ENCODE measurements around the gene PYHIN1.
A peak's percentile ranks its signal among the peaks of the same experiment; 100 is the strongest.
"Not testable (repeated sequence)": the region's sequence is repeated elsewhere in the genome, so short reads cannot be mapped to it uniquely, and the experiment has no call there.

Gene PYHIN1

GRCh38 chr1:158978730-158979129 is 47.4 kb downstream of the PYHIN1 start:
- DNase-seq (ENCODE audit: low read depth in 3 of 3, low spot score in 1 of 3) = no peak

- DNase-seq (ENCODE audit: low read depth in 3 of 3, low spot score in 1 of 3) = no peak
Measured at GRCh38 chr1:158979229-158979628, 47.9 kb downstream of the PYHIN1 start.

- no peak for DNase-seq (ENCODE audit: low read depth in 3 of 3, low spot score in 1 of 3)
Measured at GRCh38 chr1:158983235-158983634, 51.9 kb downstream of the PYHIN1 start.

GRCh38 chr1:158984386-158984785 is 53.0 kb downstream of the PYHIN1 start:
- no peak for DNase-seq (ENCODE audit: low read depth in 3 of 3, low spot score in 1 of 3)

- no peak for DNase-seq (ENCODE audit: low read depth in 3 of 3, low spot score in 1 of 3)
Measured at GRCh38 chr1:158989424-158989823, 58.1 kb downstream of the PYHIN1 start.

- DNase-seq (ENCODE audit: low read depth in 3 of 3, low spot score in 1 of 3) = no peak
Measured at GRCh38 chr1:158992787-158993312, 61.5 kb downstream of the PYHIN1 start.

GRCh38 chr1:158996998-158997397 is 65.6 kb downstream of the PYHIN1 start:
- no peak for DNase-seq (ENCODE audit: low read depth in 3 of 3, low spot score in 1 of 3)

- DNase-seq (ENCODE audit: low read depth in 3 of 3, low spot score in 1 of 3) = no peak
Measured at GRCh38 chr1:158998037-158998780, 66.9 kb downstream of the PYHIN1 start.

- DNase-seq (ENCODE audit: low read depth in 3 of 3, low spot score in 1 of 3) = peak in 1 of 3 donors; percentile 16
Measured at GRCh38 chr1:158998781-158999161, 67.4 kb downstream of the PYHIN1 start.

- DNase-seq (ENCODE audit: low read depth in 3 of 3, low spot score in 1 of 3) = no peak
Measured at GRCh38 chr1:158999316-159000069, 68.1 kb downstream of the PYHIN1 start.

GRCh38 chr1:159000070-159000409 is 68.7 kb downstream of the PYHIN1 start:
- no peak for DNase-seq (ENCODE audit: low read depth in 3 of 3, low spot score in 1 of 3)

- DNase-seq (ENCODE audit: low read depth in 3 of 3, low spot score in 1 of 3) = no peak
Measured at GRCh38 chr1:159000625-159001024, 69.3 kb downstream of the PYHIN1 start.

- DNase-seq (ENCODE audit: low read depth in 3 of 3, low spot score in 1 of 3) = no peak
Measured at GRCh38 chr1:159005161-159005560, 73.8 kb downstream of the PYHIN1 start.

- no peak for DNase-seq (ENCODE audit: low read depth in 3 of 3, low spot score in 1 of 3)
Measured at GRCh38 chr1:159005676-159006075, 74.3 kb downstream of the PYHIN1 start.

- DNase-seq (ENCODE audit: low read depth in 3 of 3, low spot score in 1 of 3) = not testable (repeated sequence)
Measured at GRCh38 chr1:159006210-159006807, 75.0 kb downstream of the PYHIN1 start.

- DNase-seq (ENCODE audit: low read depth in 3 of 3, low spot score in 1 of 3) = no peak
Measured at GRCh38 chr1:159007726-159008125, 76.4 kb downstream of the PYHIN1 start.

GRCh38 chr1:159008744-159009188 is 77.4 kb downstream of the PYHIN1 start:
- DNase-seq (ENCODE audit: low read depth in 3 of 3, low spot score in 1 of 3) = peak in 1 of 3 donors; percentile 26

GRCh38 chr1:159009287-159009686 is 77.9 kb downstream of the PYHIN1 start:
- DNase-seq (ENCODE audit: low read depth in 3 of 3, low spot score in 1 of 3) = no peak

- DNase-seq (ENCODE audit: low read depth in 3 of 3, low spot score in 1 of 3) = peak in 2 of 3 donors; percentile 25 to 37
Measured at GRCh38 chr1:159009704-159010361, 78.5 kb downstream of the PYHIN1 start, which contains the start of gene IFI16. Gene IFI16 (plus strand): TSS chr1:159009907. CDS start chr1:159014681, 4,774 bp downstream.

- no peak for DNase-seq (ENCODE audit: low read depth in 3 of 3, low spot score in 1 of 3)
Measured at GRCh38 chr1:159010391-159010790, 79.0 kb downstream of the PYHIN1 start.

- DNase-seq (ENCODE audit: low read depth in 3 of 3, low spot score in 1 of 3) = not testable (repeated sequence)
Measured at GRCh38 chr1:159011001-159011400, 79.6 kb downstream of the PYHIN1 start.
